GM19467 (cell line): ENCODE data around the gene ASPN.

ENCODE experiments used
- ATAC-seq: cut with Tn5 transposase; IDR thresholded peaks from one replicate; pipeline ENCODE4 v1.9.1; 2021; ENCODE audit warnings: mild to moderate bottlenecking, moderate library complexity; ENCODE audit not compliant: unreplicated experiment

ASPN gene

GRCh38 chr9:92482329-92482728 lies at the start of gene ASPN:
Gene ASPN (minus strand): TSS chr9:92482506.
- ATAC-seq: no peak

- ATAC-seq: no peak
These were observed 48.6 kb upstream of the ASPN start for GRCh38 chr9:92530893-92531292.

GRCh38 chr9:92529124-92529523 lies 46.8 kb upstream of the ASPN start:
- no peak for ATAC-seq

GRCh38 chr9:92528522-92528849 lies 46.2 kb upstream of the ASPN start:
- ATAC-seq: no peak

GRCh38 chr9:92527832-92528521 lies 45.7 kb upstream of the ASPN start:
- no peak for ATAC-seq

- ATAC-seq: no peak
These were observed 45.1 kb upstream of the ASPN start for GRCh38 chr9:92527291-92527828.

GRCh38 chr9:92525306-92525705 lies 43.0 kb upstream of the ASPN start:
- ATAC-seq: no peak

GRCh38 chr9:92524881-92525280 lies 42.6 kb upstream of the ASPN start:
- ATAC-seq: no peak

GRCh38 chr9:92522983-92523970 lies 41.0 kb upstream of the ASPN start:
- ATAC-seq: no peak

GRCh38 chr9:92520837-92521236 lies 38.5 kb upstream of the ASPN start:
- ATAC-seq: no peak

- no peak for ATAC-seq
These were observed 35.9 kb upstream of the ASPN start for GRCh38 chr9:92518199-92518598.

GRCh38 chr9:92517046-92517445 lies 34.7 kb upstream of the ASPN start:
- no peak for ATAC-seq

- ATAC-seq: no peak
These were observed 34.2 kb upstream of the ASPN start for GRCh38 chr9:92516521-92516920.

GRCh38 chr9:92514635-92515034 lies 32.3 kb upstream of the ASPN start:
- ATAC-seq: no peak

GRCh38 chr9:92513349-92513748 lies 31.0 kb upstream of the ASPN start:
- ATAC-seq: no peak

GRCh38 chr9:92512622-92513021 lies 30.3 kb upstream of the ASPN start:
- no peak for ATAC-seq

- no peak for ATAC-seq
These were observed 28.4 kb upstream of the ASPN start for GRCh38 chr9:92510747-92511146.

GRCh38 chr9:92509050-92509449 lies 26.7 kb upstream of the ASPN start:
- no peak for ATAC-seq

GRCh38 chr9:92508018-92508820 lies 25.9 kb upstream of the ASPN start:
- ATAC-seq: no peak

GRCh38 chr9:92507496-92507895 lies 25.2 kb upstream of the ASPN start:
- ATAC-seq: no peak

GRCh38 chr9:92507005-92507404 lies 24.7 kb upstream of the ASPN start:
- no peak for ATAC-seq
